K562 (cell line): ENCODE measurements around the gene ZBTB46. TPM values are rescaled to one million over a fixed set of nuclear protein-coding genes. Genes with fewer than 3 reads are reported as not detected.

Experiments
- ATAC-seq: fragments of 200-7000 bp; cut with Tn5 transposase; 3 replicates; pipeline ENCODE4 v1.9.1; 2020; ENCODE audit warnings: moderate library complexity
- BruUV-seq: library from RNA; stranded (reverse); fragments of 400-500 nt; replicated peaks from 2 replicates; lab custom pipeline; 2021; lab: Mats Ljungman, UMichigan
- CTCF ChIA-PET: fragments of 300-600 bp; formaldehyde crosslinking; extraction: SDS; loops from one replicate; lab custom pipeline; 2021; ENCODE audit warnings: low intra/inter-chr PET ratio; lab: Yijun Ruan, JAX
- POLR2A ChIA-PET: fragments of 300-600, 350-650 bp; sonication (Branson Sonifier 250); formaldehyde crosslinking; extraction: SDS; loops from one replicate; lab custom pipeline; 2021; ENCODE audit warnings: antibody characterized with exemption, inconsistent platforms; lab: Yijun Ruan, JAX
- DNase-seq, 4 experiments: peaks; one replicate each; pipeline versions ENCODE4 v3.0.0 to v3.0.0-alpha.2; 2011 to 2018; ENCODE audit warnings: low spot score in 3 of 4, mixed read lengths in 3 of 4; ENCODE audit errors: extremely low read depth in 1 of 4
- FAIRE-seq: peaks from 2 replicates; lab custom pipeline; 2011; peaks lifted over from hg19 to GRCh38; lab: Jason Lieb, UNC
- H2AFZ ChIP-seq: 2 replicates; pipeline ENCODE4 v1.6.0; 2011; ENCODE audit warnings: low read depth, low read length, control low read depth, inconsistent platforms
- H3K27ac ChIP-seq: fragments of 200-600 bp; 3 replicates; pipeline ENCODE4 v1.8.0; 2011; ENCODE audit warnings: low read depth, mild to moderate bottlenecking, control low read depth, inconsistent platforms, low read length, moderate library complexity, mixed read lengths; ENCODE audit errors: extremely low read depth
- H3K27me3 ChIP-seq, 2 experiments: fragments of 300-600 bp in 1 of 2; 2 replicates in 1 of 2; 3 replicates in 1 of 2; pipeline versions ENCODE4 v1.6.0 to v1.8.0; 2011; ENCODE audit warnings: inconsistent platforms in 2 of 2, low read length in 2 of 2, mild to moderate bottlenecking in 1 of 2, mixed read lengths in 1 of 2, moderate library complexity in 1 of 2; ENCODE audit not compliant: control insufficient read depth in 2 of 2, insufficient read depth in 2 of 2
- H3K36me3 ChIP-seq: fragments of 300-600 bp; 3 replicates; pipeline ENCODE4 v1.8.0; 2011; ENCODE audit warnings: mild to moderate bottlenecking, low read length, inconsistent platforms; ENCODE audit not compliant: control insufficient read depth, insufficient read depth
- H3K4me1 ChIP-seq, 2 experiments: fragments of 200-600 bp in 1 of 2; replicated peaks in 1 of 2; 2 replicates in 1 of 2; 3 replicates in 1 of 2; pipeline versions ENCODE4 v1.5.1 to v1.8.0; 2011; ENCODE audit warnings: inconsistent platforms in 2 of 2, low read length in 2 of 2, mild to moderate bottlenecking in 1 of 2, mixed read lengths in 1 of 2, moderate library complexity in 1 of 2; ENCODE audit not compliant: control insufficient read depth in 2 of 2, insufficient read depth in 2 of 2
- H3K4me2 ChIP-seq: 2 replicates; pipeline ENCODE4 v1.6.1; 2011; ENCODE audit warnings: low read length, control low read depth, inconsistent platforms, mixed read lengths; ENCODE audit not compliant: insufficient read depth
- H3K4me3 ChIP-seq: fragments of 200-600 bp; sonication (generic), shearing (Covaris generic); 2 replicates; pipeline ENCODE4 v1.5.1; 2016; ENCODE audit warnings: control low read depth, inconsistent platforms
- H3K79me2 ChIP-seq: fragments of 200-600 bp; 3 replicates; pipeline ENCODE4 v1.8.0; 2011; ENCODE audit warnings: low read length, inconsistent platforms; ENCODE audit not compliant: control insufficient read depth, insufficient read depth
- H3K9ac ChIP-seq, 2 experiments: 2 replicates each; pipeline versions ENCODE4 v1.6.0 to v1.6.1; 2011; ENCODE audit warnings: low read depth in 2 of 2, low read length in 2 of 2, control low read depth in 1 of 2, inconsistent platforms in 1 of 2, mild to moderate bottlenecking in 1 of 2, mixed read lengths in 1 of 2; ENCODE audit not compliant: insufficient read depth in 1 of 2
- H3K9me1 ChIP-seq: one replicate; pipeline ENCODE4 v1.6.0; 2011; ENCODE audit warnings: inconsistent platforms, mild to moderate bottlenecking, low read length, moderate library complexity; ENCODE audit not compliant: control insufficient read depth, insufficient read depth
- H3K9me3 ChIP-seq: replicated peaks from 2 replicates; pipeline ENCODE4 v1.5.1; 2011; ENCODE audit warnings: low read depth, low read length, inconsistent platforms; ENCODE audit not compliant: control insufficient read depth, insufficient read depth
- H4K20me1 ChIP-seq: replicated peaks from 2 replicates; pipeline ENCODE4 v1.6.1; 2011; ENCODE audit warnings: low read length, inconsistent platforms, mixed read lengths; ENCODE audit not compliant: control insufficient read depth, insufficient read depth
- ADNP ChIP-seq: fragments of 200-800 bp; sonication (Bioruptor generic); IDR thresholded peaks from 2 replicates; pipeline ENCODE4 v1.6.1; 2016; ENCODE audit warnings: missing genetic modification characterization, missing compliant biosample characterization
- BRD4 ChIP-seq: fragments of 200-600 bp; sonication (generic); IDR thresholded peaks from 2 replicates; pipeline ENCODE4 v1.6.1; 2017; ENCODE audit warnings: inconsistent platforms
- E2F6 ChIP-seq, 2 experiments: IDR thresholded peaks; 2 replicates each; pipeline ENCODE4 v1.6.1; 2011; ENCODE audit warnings: borderline replicate concordance in 1 of 2, control low read depth in 1 of 2, low read depth in 1 of 2, low read length in 1 of 2, mild to moderate bottlenecking in 1 of 2, mixed read lengths in 1 of 2, moderate library complexity in 1 of 2; ENCODE audit not compliant: insufficient read depth in 1 of 2, insufficient read length in 1 of 2, poor library complexity in 1 of 2, severe bottlenecking in 1 of 2; ENCODE audit errors: extremely low read depth in 1 of 2
- ERF ChIP-seq: fragments of 450-650 bp; formaldehyde crosslinking; IDR thresholded peaks from 2 replicates; pipeline ENCODE4 v1.4.0; 2020; ENCODE audit warnings: mild to moderate bottlenecking, mixed read lengths
- FOXK2 ChIP-seq, 2 experiments: fragments of 450-650 bp; IDR thresholded peaks in 1 of 2; conservative IDR thresholded peaks in 1 of 2; 2 replicates each; pipeline ENCODE4 v1.6.1; 2016; ENCODE audit warnings: low read depth in 2 of 2, mild to moderate bottlenecking in 1 of 2
- HDGF ChIP-seq: fragments of 450-650 bp; IDR thresholded peaks from 2 replicates; pipeline ENCODE4 v1.6.1; 2016
- MEIS2 ChIP-seq: fragments of 450-650 bp; IDR thresholded peaks from 2 replicates; pipeline ENCODE4 v1.6.1; 2014; ENCODE audit warnings: mild to moderate bottlenecking; ENCODE audit not compliant: partially characterized antibody
- MNT ChIP-seq, 2 experiments: fragments of 450-650 bp; conservative IDR thresholded peaks; 2 replicates each; pipeline ENCODE4 v1.6.1; 2017; ENCODE audit warnings: mild to moderate bottlenecking in 2 of 2, moderate library complexity in 2 of 2
- PHF20 ChIP-seq: fragments of 450-650 bp; IDR thresholded peaks from 2 replicates; pipeline ENCODE4 v1.6.1; 2018; ENCODE audit not compliant: partially characterized antibody
- RHOXF2B ChIP-seq: fragments of 250-450 bp; sonication (Bioruptor Pico); conservative IDR thresholded peaks from 2 replicates; pipeline ENCODE4 v1.5.1; 2021
- RNF2 ChIP-seq: sonication (generic); IDR thresholded peaks from 2 replicates; pipeline ENCODE4 v1.6.1; 2016
- VEZF1 ChIP-seq: fragments of 200-800 bp; sonication (Bioruptor generic); IDR thresholded peaks from 2 replicates; pipeline ENCODE4 v1.6.1; 2017; ENCODE audit warnings: missing genetic modification characterization, missing compliant biosample characterization
- WHSC1 ChIP-seq: IDR thresholded peaks from one replicate; pipeline ENCODE4 v1.6.1; 2012; ENCODE audit warnings: low read length, control low read depth, inconsistent platforms
- ZNF197 ChIP-seq: fragments of 200-800 bp; sonication (Bioruptor generic); IDR thresholded peaks from 2 replicates; pipeline ENCODE4 v1.6.1; 2016; ENCODE audit warnings: low read depth, missing genetic modification characterization, missing compliant biosample characterization
- ZNF316 ChIP-seq: fragments of 450-650 bp; IDR thresholded peaks from 2 replicates; pipeline ENCODE4 v1.6.1; 2016
- ZNF324 ChIP-seq: fragments of 250-450 bp; sonication (Bioruptor Pico); IDR thresholded peaks from 2 replicates; pipeline ENCODE4 v1.4.0; 2020; ENCODE audit warnings: mild to moderate bottlenecking
- ZNF778 ChIP-seq: fragments of 450-650 bp; formaldehyde crosslinking; IDR thresholded peaks from 2 replicates; pipeline ENCODE4 v1.4.0; 2020; ENCODE audit warnings: mild to moderate bottlenecking, moderate library complexity
- WGBS: fragments of 100-300 bp; shearing (Covaris generic); methylation state at CpG from one replicate; pipeline ENCODE4 v1.1.6; 2016; ENCODE audit warnings: low coverage, mixed read lengths; ENCODE audit not compliant: insufficient coverage; ENCODE audit errors: missing lambda C conversion rate; 5-methylcytosine and 5-hydroxymethylcytosine counted together
- in situ Hi-C: fragments of 300-500 bp; cut with MboI; formaldehyde crosslinking; loops from 4 replicates; pipeline ENCODE4 v1.15.0; 2018; ENCODE audit warnings: inconsistent platforms, mixed read lengths
- intact Hi-C: fragments of 100-400 bp; cut with micrococcal nuclease; formaldehyde crosslinking; loops from 2 replicates; pipeline ENCODE4 v1.14.2; 2022
- polyA plus RNA-seq, 8 experiments: library from polyadenylated mRNA; depleted of rRNA in 4 of 8; stranded (reverse) in 5 of 8; unstranded in 3 of 8; fragments of >200 nt; fragmentation: Nextera tagmentation in 2 of 8; fragmentation: Illumina TruSeq in 1 of 8; extraction: Ambion mirVana in 2 of 8; extraction: Trizol in 1 of 8; gene quantifications; 2 replicates each; pipeline versions ENCODE4 v1.2.1 to v1.2.3, GENCODE V29; 2011 to 2014; ENCODE audit warnings: inconsistent platforms in 1 of 8, missing spikeins in 1 of 8
- total RNA-seq, 7 experiments: library from RNA; depleted of rRNA in 6 of 7; stranded (reverse); fragments of >200 nt in 6 of 7; fragmentation: Illumina TruSeq in 2 of 7; extraction: Trizol in 2 of 7; gene quantifications; 2 replicates each; pipeline versions ENCODE4 v1.2.1 to v1.2.3, GENCODE V29; 2011 to 2021; ENCODE audit warnings: low replicate concordance in 1 of 7

The ZBTB46 gene
- total and polyA plus RNA-seq, 9 of the 15 experiments (the other 6 are each of a cell fraction or from before 2014, with no cell fraction given) = 0.29 to 4.1 (median 1.1) TPM

- TF ChIP-seq HDGF (no peak), ZNF778 (no peak), RHOXF2B (CRISPR knock-in tag) (no peak), E2F6 (IDR thresholded peaks at IDR 0.05; ENCODE audit: borderline replicate concordance in 1 of 2, extremely low read depth in 1 of 2, insufficient read depth in 1 of 2, insufficient read length in 1 of 2, low read depth in 1 of 2, low read length in 1 of 2, poor library complexity in 1 of 2, severe bottlenecking in 1 of 2) (no peak), ZNF324 (no peak), VEZF1 (no peak), RNF2 (no peak)
Observed at GRCh38 chr20:63828124-63828523, 2.9 kb downstream of the ZBTB46 start (continued).

- TF ChIP-seq ADNP (tag) (no peak), WHSC1 (no peak), BRD4 (no peak), FOXK2 (conservative IDR thresholded peaks at IDR 0.05 in 1 of 2, IDR thresholded peaks at IDR 0.05 in 1 of 2; ENCODE audit: low read depth in 2 of 2) (no peak), ZNF316 (no peak), ZNF197 (CRISPR knock-in tag) (no peak), ERF (CRISPR knock-in tag) (no peak), MNT (conservative IDR thresholded peaks at IDR 0.05) (no peak), MEIS2 (no peak), PHF20 (no peak)
Observed at GRCh38 chr20:63826753-63827152, 4.3 kb downstream of the ZBTB46 start.

More at GRCh38 chr20:63826753-63827152, 4.3 kb downstream of the ZBTB46 start:
- WGBS = 38% methylated on average over 13 of the region's 13 CpGs
- Histone ChIP-seq H3K9me1 (no peaks in the 10 kb centered on the region), H4K20me1 (0 out of 2 replicates have a peak, but pooled peaks cover 10% of the 10 kb centered on the region), H3K4me3 (no peak overlapping the region), H3K79me2 (no peaks in the 10 kb centered on the region), H3K4me1 (peaks cover 9 to 36% of the 10 kb centered on the region in 2 experiments), H3K27ac (no peak overlapping the region), H3K36me3 (no peaks in the 10 kb centered on the region), H2AFZ (no peak overlapping the region), H3K9me3 (no peaks in the 10 kb centered on the region), H3K4me2 (no peak overlapping the region), H3K9ac (no peak overlapping the region), H3K27me3 (peaks cover 12 to 28% of the 10 kb centered on the region in 2 experiments; a peak in 4 of 5 replicates)
- FAIRE-seq (no peak), DNase-seq (no peak), ATAC-seq (no peak)
- no TSS peak for BruUV-seq
- CTCF ChIA-PET = no interaction called here
- intact Hi-C loops (no loop called here), in situ Hi-C loops (no loop called here)
- POLR2A ChIA-PET = interaction anchor here (0.7 kb wide), 1 partner anchor 259 kb away, joined by 4 read pairs; no protein-coding TSS in a partner anchor
